ENCODE results near the gene FUCA1.
"Not testable (repeated sequence)": the region's sequence is repeated elsewhere in the genome, so short reads cannot be mapped to it uniquely, and the experiment has no call there.

FUCA1 gene

DNA sequence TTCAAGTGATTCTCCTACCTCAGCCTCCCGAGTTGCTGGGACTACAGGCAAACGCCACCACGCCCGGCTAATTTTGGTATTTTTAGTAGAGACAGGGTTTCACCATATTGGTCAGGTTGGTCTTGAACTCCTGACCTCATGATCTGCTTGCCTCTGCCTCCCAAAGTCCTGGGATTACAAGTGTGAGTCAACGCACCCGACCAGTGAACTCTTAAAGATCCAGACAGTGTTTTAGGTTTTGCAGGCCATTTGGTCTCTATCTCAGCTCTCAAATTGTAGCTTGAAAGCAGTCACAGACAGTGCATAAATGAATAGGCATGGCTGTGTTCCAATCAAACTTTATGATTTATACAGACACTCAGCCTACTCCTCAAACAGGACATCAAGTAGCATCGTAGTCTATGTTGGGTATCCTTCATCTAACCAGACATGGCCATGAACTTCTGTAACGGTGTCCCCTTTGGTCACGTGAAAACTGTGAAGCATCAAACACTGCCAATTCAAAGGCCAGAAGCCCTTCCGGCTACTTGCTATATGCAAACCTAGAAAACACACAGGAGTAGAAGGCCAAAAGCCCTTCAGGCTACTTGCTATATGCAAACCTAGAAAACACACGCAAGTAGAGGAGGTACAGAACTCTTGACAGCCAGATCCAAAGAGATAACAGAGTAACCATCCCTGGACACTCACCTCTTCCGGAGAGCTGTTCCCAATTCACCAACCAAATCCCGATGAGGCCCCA is 3.1 kb downstream of the FUCA1 start:
- H3K79me2 ChIP-seq, result no peaks in the 10 kb centered on the region
- H2AFZ ChIP-seq, result no peak overlapping the region
- H3K27me3 ChIP-seq (ENCODE audit: control insufficient read depth, insufficient read depth, low read length), result no peaks in the 10 kb centered on the region
- peak overlapping the region; percentile 43 for H3K4me2 ChIP-seq (ENCODE audit: low read length)
- no peak overlapping the region for H3K27ac ChIP-seq
- no peaks in the 10 kb centered on the region for H3K9me3 ChIP-seq (ENCODE audit: control insufficient read depth, low read length)
- H3K9ac ChIP-seq, result no peak overlapping the region
- no peaks in the 10 kb centered on the region for H3K36me3 ChIP-seq (ENCODE audit: control insufficient read depth, insufficient read depth, low read length)
- no peak overlapping the region for H3K4me3 ChIP-seq (ENCODE audit: low read depth, low read length)
- TF ChIP-seq, protein P1, sequence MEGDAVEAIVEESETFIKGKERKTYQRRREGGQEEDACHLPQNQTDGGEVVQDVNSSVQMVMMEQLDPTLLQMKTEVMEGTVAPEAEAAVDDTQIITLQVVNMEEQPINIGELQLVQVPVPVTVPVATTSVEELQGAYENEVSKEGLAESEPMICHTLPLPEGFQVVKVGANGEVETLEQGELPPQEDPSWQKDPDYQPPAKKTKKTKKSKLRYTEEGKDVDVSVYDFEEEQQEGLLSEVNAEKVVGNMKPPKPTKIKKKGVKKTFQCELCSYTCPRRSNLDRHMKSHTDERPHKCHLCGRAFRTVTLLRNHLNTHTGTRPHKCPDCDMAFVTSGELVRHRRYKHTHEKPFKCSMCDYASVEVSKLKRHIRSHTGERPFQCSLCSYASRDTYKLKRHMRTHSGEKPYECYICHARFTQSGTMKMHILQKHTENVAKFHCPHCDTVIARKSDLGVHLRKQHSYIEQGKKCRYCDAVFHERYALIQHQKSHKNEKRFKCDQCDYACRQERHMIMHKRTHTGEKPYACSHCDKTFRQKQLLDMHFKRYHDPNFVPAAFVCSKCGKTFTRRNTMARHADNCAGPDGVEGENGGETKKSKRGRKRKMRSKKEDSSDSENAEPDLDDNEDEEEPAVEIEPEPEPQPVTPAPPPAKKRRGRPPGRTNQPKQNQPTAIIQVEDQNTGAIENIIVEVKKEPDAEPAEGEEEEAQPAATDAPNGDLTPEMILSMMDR (IDR thresholded peaks at IDR 0.05), result no peak
- H3K4me1 ChIP-seq, result peaks cover 2% of the 10 kb centered on the region

DNA sequence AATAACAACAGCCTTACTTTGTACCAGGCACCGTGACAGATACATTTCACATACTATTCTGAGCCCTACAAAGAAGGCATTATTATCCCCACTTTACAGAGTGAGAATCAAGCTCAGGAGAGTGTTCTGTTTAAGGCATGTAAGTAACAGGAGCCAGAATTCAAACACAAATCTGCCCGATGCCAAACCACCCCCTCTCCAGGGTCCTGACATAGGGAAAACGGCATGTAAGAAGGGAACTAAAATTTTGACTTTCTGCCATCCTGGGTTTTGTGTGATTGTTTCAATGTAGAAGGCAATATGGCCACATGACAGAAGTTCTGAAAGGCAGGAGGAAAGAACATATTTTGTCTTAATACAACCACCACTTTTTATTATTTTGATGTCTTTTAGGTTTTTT is 5.5 kb downstream of the FUCA1 start:
- Histone ChIP-seq H3K79me2 (no peaks in the 10 kb centered on the region), H3K4me3 (ENCODE audit: low read depth, low read length) (no peak overlapping the region), H3K9me3 (ENCODE audit: control insufficient read depth, low read length) (no peaks in the 10 kb centered on the region), H3K9ac (no peak overlapping the region), H3K4me2 (ENCODE audit: low read length) (no peak overlapping the region), H2AFZ (no peak overlapping the region), H3K27me3 (ENCODE audit: control insufficient read depth, insufficient read depth, low read length) (no peaks in the 10 kb centered on the region), H3K36me3 (ENCODE audit: control insufficient read depth, insufficient read depth, low read length) (no peaks in the 10 kb centered on the region), H3K27ac (no peak overlapping the region), H3K4me1 (peaks cover 2% of the 10 kb centered on the region)
- TF ChIP-seq, protein P1 (IDR thresholded peaks at IDR 0.05), result no peak

DNA sequence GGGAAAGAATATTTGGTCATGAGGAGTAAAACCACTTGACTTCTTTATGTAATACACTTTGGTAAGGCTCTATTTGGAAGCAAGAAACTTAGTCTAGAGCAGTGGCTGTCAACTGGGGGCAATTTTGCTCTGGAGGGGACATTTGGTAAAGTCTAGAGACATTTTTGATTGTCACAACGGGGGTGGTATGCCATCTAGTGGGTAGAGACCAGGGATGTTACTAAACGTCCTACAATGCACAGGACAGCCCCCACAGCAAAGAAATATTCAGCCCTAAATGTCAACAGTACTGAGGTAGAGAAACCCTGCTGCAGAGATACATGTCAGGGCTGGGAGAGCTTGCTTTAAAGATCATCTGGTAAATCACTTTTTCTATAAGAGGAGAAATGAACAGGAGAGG is 13.5 kb downstream of the FUCA1 start:
- H2AFZ ChIP-seq, result no peak overlapping the region
- H3K36me3 ChIP-seq (ENCODE audit: control insufficient read depth, insufficient read depth, low read length), result no peaks in the 10 kb centered on the region
- H3K4me3 ChIP-seq (ENCODE audit: low read depth, low read length), result no peak overlapping the region
- no peak overlapping the region for H3K27ac ChIP-seq
- H3K9me3 ChIP-seq (ENCODE audit: control insufficient read depth, low read length), result no peaks in the 10 kb centered on the region
- no peaks in the 10 kb centered on the region for H3K79me2 ChIP-seq
- H3K27me3 ChIP-seq (ENCODE audit: control insufficient read depth, insufficient read depth, low read length), result no peaks in the 10 kb centered on the region
- no peak overlapping the region for H3K4me2 ChIP-seq (ENCODE audit: low read length)
- H3K9ac ChIP-seq, result no peak overlapping the region
- TF ChIP-seq, protein P1 (IDR thresholded peaks at IDR 0.05), result no peak
- no peaks in the 10 kb centered on the region for H3K4me1 ChIP-seq

DNA sequence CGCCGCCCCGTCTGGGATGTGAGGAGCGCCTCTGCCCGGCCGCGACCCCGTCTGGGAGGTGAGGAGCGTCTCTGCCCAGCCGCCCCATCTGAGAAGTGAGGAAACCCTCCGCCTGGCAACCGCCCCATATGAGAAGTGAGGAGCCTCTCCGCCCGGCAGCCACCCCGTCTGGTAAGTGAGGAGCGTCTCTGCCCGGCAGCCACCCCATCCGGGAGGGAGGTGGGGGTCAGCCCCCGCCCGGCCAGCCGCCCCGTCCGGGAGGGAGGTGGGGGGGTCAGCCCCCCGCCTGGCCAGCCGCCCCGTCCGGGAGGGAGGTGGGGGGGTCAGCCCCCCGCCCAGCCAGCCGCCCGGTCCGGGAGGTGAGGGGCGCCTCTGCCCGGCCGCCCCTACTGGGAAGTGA is 15.0 kb downstream of the FUCA1 start:
- H3K9ac ChIP-seq; H3K79me2 ChIP-seq; H2AFZ ChIP-seq; H3K27ac ChIP-seq; H3K4me1 ChIP-seq; H3K27me3 ChIP-seq (ENCODE audit: control insufficient read depth, insufficient read depth, low read length); H3K36me3 ChIP-seq (ENCODE audit: control insufficient read depth, insufficient read depth, low read length); H3K4me3 ChIP-seq (ENCODE audit: low read depth, low read length); H3K9me3 ChIP-seq (ENCODE audit: control insufficient read depth, low read length); H3K4me2 ChIP-seq (ENCODE audit: low read length): not testable (repeated sequence)

DNA sequence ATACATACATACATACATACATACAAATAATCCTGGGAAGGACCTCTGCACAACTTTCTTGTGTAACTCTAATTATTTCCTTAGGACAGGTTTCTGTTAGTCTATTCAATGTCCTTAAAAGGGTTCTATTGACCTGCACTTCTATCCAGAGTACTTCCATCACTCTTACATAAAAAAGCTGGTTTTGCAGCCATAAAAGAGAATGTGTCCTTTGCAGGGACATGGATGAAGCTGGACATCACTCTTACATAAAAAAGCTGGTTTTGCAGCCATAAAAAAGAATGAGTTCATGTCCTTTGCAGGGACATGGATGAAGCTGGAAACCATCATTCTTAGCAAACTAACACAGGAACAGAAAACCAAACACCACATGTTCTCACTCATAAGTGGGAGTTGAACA is 16.7 kb downstream of the FUCA1 start:
- not testable (repeated sequence) for H3K9me3 ChIP-seq (ENCODE audit: control insufficient read depth, low read length); H3K9ac ChIP-seq; H2AFZ ChIP-seq; H3K27ac ChIP-seq; H3K79me2 ChIP-seq; H3K27me3 ChIP-seq (ENCODE audit: control insufficient read depth, insufficient read depth, low read length); H3K4me2 ChIP-seq (ENCODE audit: low read length); H3K4me1 ChIP-seq; H3K36me3 ChIP-seq (ENCODE audit: control insufficient read depth, insufficient read depth, low read length); H3K4me3 ChIP-seq (ENCODE audit: low read depth, low read length)
